Mesendoderm (in vitro differentiated cells): ENCODE measurements around the gene RNF133.
"Not testable (repeated sequence)": the region's sequence is repeated elsewhere in the genome, so short reads cannot be mapped to it uniquely, and the experiment has no call there.

Experiments used
- DNase-seq: peaks from one replicate; pipeline ENCODE4 v3.0.0; 2013
- H2AK5ac ChIP-seq: 2 replicates; pipeline ENCODE4 v1.6.1; 2013; ENCODE audit warnings: low read length, inconsistent platforms
- H2BK120ac ChIP-seq: 2 replicates; pipeline ENCODE4 v1.6.1; 2013; ENCODE audit warnings: low read depth, mild to moderate bottlenecking, low read length, moderate library complexity, mixed read lengths
- H2BK15ac ChIP-seq: replicated peaks from 2 replicates; pipeline ENCODE4 v1.6.1; 2013; ENCODE audit warnings: low read depth, mild to moderate bottlenecking, moderate library complexity
- H2BK5ac ChIP-seq: 2 replicates; pipeline ENCODE4 v1.6.1; 2013; ENCODE audit warnings: low read length, inconsistent platforms
- H3K18ac ChIP-seq: 2 replicates; pipeline ENCODE4 v1.6.1; 2013; ENCODE audit warnings: mild to moderate bottlenecking, low read length, mixed read lengths
- H3K23ac ChIP-seq: one replicate; pipeline ENCODE4 v1.6.1; 2013; ENCODE audit warnings: low read length
- H3K27ac ChIP-seq: 2 replicates; pipeline ENCODE4 v1.5.1; 2013; ENCODE audit warnings: low read depth, mild to moderate bottlenecking, inconsistent platforms, low read length, moderate library complexity
- H3K27me3 ChIP-seq: 2 replicates; pipeline ENCODE4 v1.6.1; 2013; ENCODE audit warnings: low read length, control low read depth, mild to moderate bottlenecking, inconsistent platforms; ENCODE audit not compliant: insufficient read depth, poor library complexity
- H3K36me3 ChIP-seq: 2 replicates; pipeline ENCODE4 v1.6.1; 2013; ENCODE audit warnings: low read length, inconsistent platforms; ENCODE audit not compliant: control insufficient read depth, insufficient read depth
- H3K4ac ChIP-seq: one replicate; pipeline ENCODE4 v1.6.1; 2013; ENCODE audit warnings: low read depth, mild to moderate bottlenecking, low read length, moderate library complexity
- H3K4me1 ChIP-seq: 2 replicates; pipeline ENCODE4 v1.6.1; 2013; ENCODE audit warnings: low read depth, low read length, inconsistent platforms; ENCODE audit not compliant: control insufficient read depth
- H3K4me2 ChIP-seq: 2 replicates; pipeline ENCODE4 v1.6.1; 2013; ENCODE audit warnings: low read length
- H3K4me3 ChIP-seq: 2 replicates; pipeline ENCODE4 v1.5.1; 2013; ENCODE audit warnings: mild to moderate bottlenecking, low read length
- H3K56ac ChIP-seq: one replicate; pipeline ENCODE4 v1.6.1; 2013; ENCODE audit warnings: low read length
- H3K79me1 ChIP-seq: 2 replicates; pipeline ENCODE4 v1.6.1; 2013; ENCODE audit warnings: low read length, inconsistent platforms
- H3K79me2 ChIP-seq: 2 replicates; pipeline ENCODE4 v1.6.1; 2013; ENCODE audit warnings: mild to moderate bottlenecking, low read length; ENCODE audit not compliant: control insufficient read depth, insufficient read depth
- H3K9ac ChIP-seq: 2 replicates; pipeline ENCODE4 v1.6.1; 2013; ENCODE audit warnings: low read length, inconsistent platforms
- H4K5ac ChIP-seq: one replicate; pipeline ENCODE4 v1.6.1; 2013; ENCODE audit warnings: low read length
- H4K8ac ChIP-seq: one replicate; pipeline ENCODE4 v1.6.1; 2013; ENCODE audit warnings: low read depth, mild to moderate bottlenecking, control low read depth, low read length, moderate library complexity
- WGBS: extraction: QIAGEN DNeasy Blood & Tissue Kit; methylation state at CpG from one replicate; pipeline ENCODE4 v1.1.7; 2013; ENCODE audit warnings: low lambda C conversion rate, missing lambda C conversion rate; ENCODE audit not compliant: insufficient coverage; ENCODE audit errors: extremely low coverage; 5-methylcytosine and 5-hydroxymethylcytosine counted together

RNF133 gene

GRCh38 chr7:122688400-122688998, 10.4 kb downstream of the RNF133 start:
- Histone ChIP-seq H3K18ac (no peak overlapping the region), H2BK120ac (no peak overlapping the region), H2BK15ac (no peak overlapping the region), H3K79me1 (no peaks in the 10 kb centered on the region), H3K79me2 (no peaks in the 10 kb centered on the region), H3K27me3 (no peaks in the 10 kb centered on the region), H3K4me3 (no peak overlapping the region), H3K4me2 (no peak overlapping the region), H2AK5ac (no peak overlapping the region), H3K4me1 (no peaks in the 10 kb centered on the region), H3K56ac (no peak overlapping the region), H3K9ac (no peak overlapping the region), H3K23ac (no peak overlapping the region), H4K5ac (no peak overlapping the region), H4K8ac (no peak overlapping the region), H3K4ac (no peak overlapping the region), H2BK5ac (no peak overlapping the region), H3K36me3 (no peaks in the 10 kb centered on the region), H3K27ac (no peak overlapping the region)
- DNase-seq: no peak
- WGBS: no CpG with 5 or more reads among the region's 6 CpGs

- Histone ChIP-seq H2BK5ac (no peak overlapping the region), H3K4me2 (no peak overlapping the region), H3K18ac (no peak overlapping the region), H4K8ac (no peak overlapping the region), H3K27ac (no peak overlapping the region), H3K79me1 (no peaks in the 10 kb centered on the region), H3K9ac (no peak overlapping the region), H4K5ac (no peak overlapping the region), H3K4me3 (no peak overlapping the region), H2AK5ac (no peak overlapping the region), H3K27me3 (no peaks in the 10 kb centered on the region), H2BK15ac (no peak overlapping the region), H3K56ac (no peak overlapping the region), H3K4me1 (no peaks in the 10 kb centered on the region), H3K36me3 (no peaks in the 10 kb centered on the region), H3K23ac (no peak overlapping the region), H3K4ac (no peak overlapping the region), H3K79me2 (no peaks in the 10 kb centered on the region), H2BK120ac (no peak overlapping the region)
- WGBS: no CpG with 5 or more reads among the region's 10 CpGs
- peak; percentile 46 for DNase-seq
These were observed 12.5 kb downstream of the RNF133 start for GRCh38 chr7:122686360-122686878.

GRCh38 chr7:122684504-122684903, 14.4 kb downstream of the RNF133 start:
- H3K23ac ChIP-seq: no peak overlapping the region
- H3K4me3 ChIP-seq: no peak overlapping the region
- 100% methylated on average over 1 of the region's 2 CpGs for WGBS
- no peak overlapping the region for H3K56ac ChIP-seq
- H3K27me3 ChIP-seq: no peaks in the 10 kb centered on the region
- no peak overlapping the region for H2BK120ac ChIP-seq
- no peaks in the 10 kb centered on the region for H3K79me1 ChIP-seq
- no peak overlapping the region for H3K4ac ChIP-seq
- H3K36me3 ChIP-seq: no peaks in the 10 kb centered on the region
- no peak overlapping the region for H3K27ac ChIP-seq
- H4K5ac ChIP-seq: no peak overlapping the region
- no peak overlapping the region for H2AK5ac ChIP-seq
- no peak overlapping the region for H4K8ac ChIP-seq
- H2BK15ac ChIP-seq: no peak overlapping the region
- no peaks in the 10 kb centered on the region for H3K4me1 ChIP-seq
- H3K4me2 ChIP-seq: no peak overlapping the region
- no peaks in the 10 kb centered on the region for H3K79me2 ChIP-seq
- H2BK5ac ChIP-seq: no peak overlapping the region
- no peak overlapping the region for H3K9ac ChIP-seq
- H3K18ac ChIP-seq: no peak overlapping the region
- DNase-seq: no peak

GRCh38 chr7:122682815-122683550, 15.9 kb downstream of the RNF133 start:
- Histone ChIP-seq H3K27me3 (no peaks in the 10 kb centered on the region), H3K4me2 (no peak overlapping the region), H2BK15ac (no peak overlapping the region), H3K4me3 (no peak overlapping the region), H2AK5ac (no peak overlapping the region), H3K4ac (no peak overlapping the region), H3K18ac (no peak overlapping the region), H2BK5ac (no peak overlapping the region), H3K79me2 (no peaks in the 10 kb centered on the region), H3K36me3 (no peaks in the 10 kb centered on the region), H3K9ac (no peak overlapping the region), H3K79me1 (no peaks in the 10 kb centered on the region), H3K23ac (no peak overlapping the region), H3K56ac (no peak overlapping the region), H4K5ac (no peak overlapping the region), H3K4me1 (peaks cover 4% of the 10 kb centered on the region), H4K8ac (no peak overlapping the region), H3K27ac (no peak overlapping the region), H2BK120ac (no peak overlapping the region)
- no peak for DNase-seq
- WGBS: 100% methylated on average over 1 of the region's 8 CpGs

- H3K79me1 ChIP-seq, H3K18ac ChIP-seq, H2BK5ac ChIP-seq, H3K4me2 ChIP-seq, H4K8ac ChIP-seq, H3K79me2 ChIP-seq, H3K27ac ChIP-seq, H3K36me3 ChIP-seq, H3K4me1 ChIP-seq, DNase-seq, H2BK120ac ChIP-seq, H3K56ac ChIP-seq, H2BK15ac ChIP-seq, H3K4me3 ChIP-seq, H3K27me3 ChIP-seq, H3K23ac ChIP-seq, H3K4ac ChIP-seq, H3K9ac ChIP-seq, H2AK5ac ChIP-seq, H4K5ac ChIP-seq: not testable (repeated sequence)
- no CpG with 5 or more reads among the region's 16 CpGs for WGBS
These were observed 17.7 kb downstream of the RNF133 start for GRCh38 chr7:122681186-122681585.
